T-helper 2 cell (primary cell): ENCODE measurements around the gene CUX1.
"Not testable (repeated sequence)": the region's sequence is repeated elsewhere in the genome, so short reads cannot be mapped to it uniquely, and the experiment has no call there.

Source experiments
- DNase-seq, 5 experiments: peaks; one replicate each; pipeline versions ENCODE4 v3.0.0 to v3.0.0-alpha.2; 2012 to 2022

Gene CUX1

DNA sequence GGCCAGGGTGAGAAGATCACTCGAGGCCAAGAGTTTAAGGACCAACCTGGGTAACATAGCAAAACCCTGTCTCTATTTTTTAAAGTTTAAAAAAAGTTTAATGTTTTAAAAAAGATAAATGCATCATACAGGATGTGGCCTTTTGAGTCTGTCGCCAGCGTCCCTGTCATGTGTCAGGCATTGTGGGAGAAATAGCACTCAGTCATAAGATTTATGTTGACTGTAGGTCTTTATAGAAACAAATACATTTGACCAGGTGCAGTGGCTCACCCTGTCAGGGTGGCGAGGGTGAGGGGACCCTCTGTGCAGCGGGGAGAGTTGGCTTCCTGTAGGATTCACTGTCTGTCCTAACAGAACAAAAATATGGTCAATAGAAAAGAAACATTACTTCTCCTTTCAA, 405.8 kb downstream of the CUX1 start:
- peak in 1 of 5 experiments; percentile 28 for DNase-seq

DNA sequence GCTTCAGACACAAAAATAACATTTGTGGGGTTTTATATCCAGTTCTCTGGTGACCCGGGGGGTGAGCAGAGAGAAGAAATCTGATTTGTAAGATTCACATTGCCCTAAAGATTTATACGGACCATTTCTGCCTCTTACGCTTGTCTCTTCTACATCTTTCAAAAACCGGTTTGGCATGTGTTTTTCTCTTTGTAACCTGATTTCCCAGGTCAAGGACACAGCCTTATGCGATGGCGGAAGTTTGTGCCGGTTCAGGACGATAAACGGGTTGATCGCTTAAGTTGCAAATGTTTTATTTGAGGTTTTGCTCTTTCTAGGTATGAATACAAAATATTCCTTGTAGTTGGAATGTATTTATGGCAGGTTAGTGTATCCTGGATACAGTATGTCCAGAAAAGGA, 407.6 kb downstream of the CUX1 start:
- DNase-seq = no peak

DNA sequence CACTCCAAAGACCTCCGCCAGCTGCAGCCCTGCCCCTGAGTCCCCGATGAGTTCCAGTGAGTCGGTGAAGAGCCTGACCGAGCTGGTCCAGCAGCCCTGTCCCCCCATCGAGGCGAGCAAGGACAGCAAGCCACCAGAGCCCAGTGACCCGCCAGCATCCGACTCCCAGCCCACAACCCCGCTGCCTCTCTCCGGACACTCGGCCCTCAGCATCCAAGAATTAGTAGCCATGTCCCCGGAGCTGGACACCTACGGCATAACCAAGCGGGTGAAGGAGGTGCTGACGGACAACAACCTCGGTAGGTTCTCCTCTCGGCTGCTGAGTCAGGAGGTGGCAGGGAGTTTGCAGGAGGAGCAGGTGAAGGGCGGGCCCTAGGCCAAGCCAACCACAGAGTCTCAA, 409.9 kb downstream of the CUX1 start:
- DNase-seq = no peak

DNA sequence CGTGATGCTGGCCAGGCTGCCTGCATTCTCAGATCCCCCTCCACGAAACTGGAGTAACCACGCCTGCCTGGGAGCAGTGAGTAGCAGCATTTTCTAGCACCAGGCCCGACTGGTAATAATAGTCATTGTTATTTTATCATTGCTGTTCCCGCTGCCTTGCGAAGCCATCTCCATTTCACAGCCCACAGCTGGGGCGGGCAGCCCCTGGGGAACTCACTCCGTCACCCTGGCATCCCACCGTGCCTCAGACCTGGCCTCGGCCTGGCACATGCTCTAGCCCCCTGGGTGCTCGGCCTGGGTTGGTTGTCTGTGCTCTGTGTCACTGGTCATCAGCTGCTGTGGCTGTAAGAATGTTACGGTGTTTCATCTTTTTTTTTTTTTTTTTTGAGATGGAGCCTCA, 411.5 kb downstream of the CUX1 start:
- DNase-seq = no peak

DNA sequence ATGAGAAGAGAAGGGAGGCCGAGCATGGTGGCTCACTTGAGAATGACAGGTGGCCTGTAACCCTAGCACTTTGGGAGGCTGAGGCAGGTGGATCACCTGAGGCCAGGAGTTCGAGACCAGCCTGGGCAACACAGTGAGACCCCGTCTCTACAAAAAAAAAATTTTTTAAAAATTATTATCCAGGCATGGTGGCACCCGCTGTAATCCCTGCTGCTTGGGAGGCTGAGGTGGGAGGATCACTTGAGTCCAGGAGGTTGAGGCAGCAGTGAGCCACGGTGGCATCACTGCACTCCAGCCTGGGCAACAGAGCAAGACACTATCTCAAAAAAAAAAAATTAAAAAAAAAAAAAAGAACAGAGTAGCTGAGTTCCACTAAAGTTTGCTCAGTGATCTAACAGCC, 412.7 kb downstream of the CUX1 start:
- DNase-seq = not testable (repeated sequence)

DNA sequence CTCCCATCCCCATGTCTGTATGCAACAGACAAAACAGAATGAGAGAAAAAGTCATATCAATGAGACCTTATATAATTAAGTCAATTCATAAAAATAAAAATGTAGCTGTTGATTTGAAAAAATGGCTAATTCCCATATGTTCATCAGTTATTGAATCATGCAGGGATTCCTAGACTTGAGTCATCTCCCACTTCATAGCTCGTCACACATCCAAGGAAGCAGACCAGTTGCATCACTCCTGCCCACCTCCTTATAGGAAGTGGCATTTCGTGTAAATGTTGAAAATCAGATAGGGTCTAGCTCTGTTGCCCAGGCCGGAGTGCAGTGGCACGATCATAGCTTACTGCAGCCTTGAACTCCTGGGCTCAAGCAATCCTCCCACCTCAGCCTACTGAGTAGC, 413.2 kb downstream of the CUX1 start:
- DNase-seq = no peak

DNA sequence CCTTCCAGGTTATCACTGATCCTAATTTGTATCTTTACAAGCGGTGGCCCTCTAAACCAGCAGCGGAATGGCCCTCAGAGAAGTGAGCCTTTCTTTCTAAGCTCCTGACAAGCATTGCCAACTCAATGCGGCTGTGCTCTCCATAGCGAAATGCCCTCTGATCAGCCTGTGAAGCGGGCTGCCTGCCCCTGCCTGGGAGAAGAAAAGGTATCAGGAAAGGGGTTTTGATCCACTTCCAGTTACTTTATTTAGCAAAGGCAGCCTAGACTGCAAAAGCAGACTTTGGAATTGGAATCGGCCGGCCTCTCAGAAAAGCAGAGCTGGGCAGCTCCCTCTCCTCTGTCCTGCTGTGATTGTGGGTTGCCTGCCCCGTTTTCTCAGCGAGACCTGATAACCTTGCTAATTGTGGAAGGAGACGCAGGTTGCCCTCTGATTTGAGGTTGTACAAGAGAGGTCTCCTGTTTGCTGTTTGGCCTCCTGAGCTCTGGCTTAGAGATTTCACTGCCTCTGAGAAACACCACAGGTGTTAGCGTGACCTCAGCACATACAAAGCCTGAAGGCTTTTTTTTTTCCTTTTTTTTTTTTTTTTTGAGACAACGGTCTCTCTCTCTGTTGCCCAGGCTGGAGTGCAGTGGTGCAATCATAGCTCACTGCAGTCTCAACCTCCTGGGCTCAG, 415.3 kb downstream of the CUX1 start:
- no peak for DNase-seq

DNA sequence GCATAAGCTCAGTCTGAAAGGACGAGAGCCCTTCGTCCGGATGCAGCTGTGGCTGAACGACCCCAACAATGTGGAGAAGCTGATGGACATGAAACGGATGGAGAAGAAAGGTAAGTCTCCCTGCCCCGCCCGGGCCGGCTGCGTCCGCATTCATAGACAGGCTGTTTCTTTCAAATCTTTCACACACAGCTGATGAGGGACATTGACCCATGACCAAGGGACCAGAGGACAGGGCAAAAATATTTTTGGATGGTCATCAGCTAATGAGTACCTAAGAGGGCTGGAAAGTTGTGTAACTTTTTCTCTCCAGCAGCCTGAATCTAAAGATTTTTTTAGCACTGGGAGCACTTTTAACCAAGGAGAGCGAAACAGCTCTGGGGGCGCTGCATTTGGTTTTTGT, 416.7 kb downstream of the CUX1 start:
- DNase-seq = no peak

DNA sequence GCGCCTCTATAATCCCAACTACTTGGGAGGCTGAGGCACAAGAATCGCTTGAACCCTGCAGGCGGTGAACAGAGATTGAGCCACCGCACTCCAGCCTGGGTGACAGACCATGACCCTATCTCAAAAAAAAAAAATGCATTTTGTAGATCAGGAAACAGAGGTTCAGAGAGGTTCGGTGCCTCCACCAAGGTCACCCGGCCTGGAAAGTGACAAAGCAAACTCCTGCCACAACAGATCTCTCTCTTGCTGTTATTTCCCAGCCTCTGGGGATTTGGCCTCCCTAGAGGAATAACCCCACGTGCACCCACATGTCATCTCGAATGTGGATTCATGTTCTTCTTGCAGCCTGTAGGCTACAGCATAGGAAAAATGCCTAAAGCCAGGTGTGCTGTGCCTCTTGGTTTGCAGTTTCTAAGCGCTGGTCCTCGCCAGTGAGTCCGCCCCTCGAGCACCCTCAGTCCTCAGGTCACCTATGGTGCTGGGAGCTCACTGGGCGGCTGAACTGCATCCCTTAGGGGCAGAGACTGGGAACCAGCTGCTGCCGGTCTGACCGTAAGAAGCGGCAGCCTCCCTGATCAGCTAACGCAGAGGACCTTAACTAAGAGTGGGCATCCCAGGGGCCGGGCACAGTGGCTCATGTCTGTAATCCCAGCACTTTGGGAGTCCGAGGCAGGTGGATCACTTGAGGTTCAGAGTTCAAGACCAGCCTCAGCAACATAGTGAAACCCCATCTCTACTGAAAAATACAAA, 417.6 kb downstream of the CUX1 start:
- DNase-seq = no peak

DNA sequence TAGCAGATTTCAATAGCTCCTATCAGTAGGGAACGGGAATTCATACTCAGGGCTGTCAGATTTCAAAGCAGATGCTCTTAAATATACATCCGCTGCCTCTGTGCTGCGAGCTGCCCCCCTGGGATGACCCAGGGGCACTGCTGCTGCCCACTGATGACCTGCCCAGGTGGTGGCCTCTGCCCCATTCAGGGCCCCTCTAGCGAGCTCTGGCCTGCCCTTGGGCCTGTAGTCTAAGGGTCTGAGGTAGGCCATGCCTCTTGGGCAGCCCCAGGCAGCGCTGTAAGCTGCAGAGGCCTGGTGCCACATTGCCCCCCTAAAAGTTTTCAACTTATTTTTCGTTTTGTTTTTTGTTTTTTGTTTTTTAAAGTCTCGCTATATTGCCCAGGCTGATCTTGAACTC, 418.7 kb downstream of the CUX1 start:
- no peak for DNase-seq

DNA sequence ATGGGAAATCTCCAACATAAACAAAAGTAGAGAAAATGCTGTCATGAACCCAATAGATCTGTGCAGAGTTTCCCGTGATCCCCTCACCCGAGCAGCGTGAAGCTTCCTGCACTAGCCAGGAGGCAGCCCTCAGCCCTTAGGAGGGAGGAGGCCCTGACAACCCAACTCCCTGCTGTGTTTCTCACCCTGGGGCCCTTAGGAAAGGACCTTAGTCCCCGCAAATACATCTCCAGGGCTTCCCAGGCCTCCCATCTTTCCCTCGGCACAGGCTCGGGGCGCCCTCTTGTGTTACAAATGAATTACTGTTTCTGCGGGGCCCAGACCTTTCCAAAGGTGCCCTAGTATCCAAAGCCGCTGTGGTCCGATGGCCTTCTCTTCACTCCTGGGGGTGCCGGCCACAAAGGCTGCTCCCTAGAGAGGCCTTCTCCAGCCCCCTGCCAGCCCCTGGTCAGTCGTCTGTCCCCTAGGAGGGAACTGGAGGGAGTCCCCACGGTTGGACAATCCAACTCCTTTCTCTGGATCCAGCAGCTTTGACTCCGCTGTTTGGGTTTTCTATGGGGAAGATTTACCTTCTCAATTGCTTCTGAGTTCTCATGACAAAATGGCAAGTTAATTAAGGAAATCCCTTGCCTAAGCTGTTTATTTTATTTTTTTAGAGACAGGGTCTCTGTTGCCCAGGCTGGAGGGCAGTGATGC, 419.3 kb downstream of the CUX1 start:
- DNase-seq = peak in 2 of 5 experiments; percentile 9 to 38

DNA sequence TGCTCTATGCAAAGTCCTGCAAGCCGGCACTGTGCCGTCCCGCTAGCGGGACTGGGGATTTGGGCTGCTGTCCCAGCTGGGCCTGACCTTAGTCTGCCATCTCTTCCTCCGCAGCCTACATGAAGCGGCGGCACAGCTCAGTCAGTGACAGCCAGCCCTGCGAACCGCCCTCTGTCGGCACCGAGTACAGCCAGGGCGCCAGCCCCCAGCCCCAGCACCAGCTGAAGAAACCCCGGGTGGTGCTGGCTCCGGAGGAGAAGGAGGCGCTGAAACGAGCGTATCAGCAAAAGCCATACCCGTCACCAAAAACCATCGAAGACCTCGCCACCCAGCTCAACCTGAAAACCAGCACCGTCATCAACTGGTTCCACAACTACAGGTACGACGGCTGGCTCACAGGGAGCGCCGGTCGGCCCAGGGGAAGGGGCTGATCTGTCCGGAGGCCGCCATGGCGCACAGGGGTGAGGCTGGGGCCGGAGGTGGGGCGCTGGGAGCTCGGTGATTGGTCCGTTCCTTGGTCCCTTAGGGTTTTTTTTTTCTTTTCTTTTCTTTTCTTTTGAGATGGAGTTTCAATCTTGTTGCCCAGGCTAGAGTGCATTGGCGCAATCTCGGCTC, 421.9 kb downstream of the CUX1 start:
- no peak for DNase-seq

DNA sequence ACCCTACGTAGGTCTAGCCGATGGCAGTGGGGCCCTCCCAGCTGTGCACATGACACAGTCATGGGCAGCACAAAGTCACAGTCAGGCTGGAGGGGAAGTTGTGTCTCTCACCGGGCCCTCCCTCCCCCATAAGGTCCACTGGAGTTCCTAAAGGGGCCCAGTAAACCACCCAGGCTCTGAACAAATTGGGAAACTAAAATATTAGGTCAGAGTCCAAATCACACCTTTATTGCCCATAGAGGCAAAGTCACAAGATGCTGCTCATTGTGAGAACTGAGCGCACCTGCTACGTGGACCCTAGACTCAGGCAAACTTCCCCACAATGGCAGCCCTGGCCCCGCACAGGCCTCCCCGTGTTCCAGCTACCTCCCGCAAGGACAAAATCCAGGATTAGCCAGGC, 424.0 kb downstream of the CUX1 start:
- DNase-seq = no peak

DNA sequence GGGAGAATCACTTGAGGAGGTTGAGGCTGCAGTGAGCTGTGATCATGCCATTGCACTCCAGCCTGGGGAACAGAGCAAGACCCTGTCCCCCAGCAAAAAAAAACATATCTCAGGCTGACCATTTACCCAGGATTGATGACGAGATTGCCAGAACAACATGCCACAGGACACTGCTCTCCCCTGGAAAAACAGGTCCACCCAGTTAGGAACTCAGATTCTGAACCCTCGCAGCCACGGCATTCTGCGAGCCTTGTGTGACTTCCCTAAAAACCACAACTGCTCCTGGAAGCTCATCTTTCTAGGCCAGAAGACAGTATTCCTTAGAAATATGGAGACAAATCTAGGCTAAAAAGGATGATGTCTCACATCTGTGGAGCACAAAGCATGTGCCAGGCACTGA, 427.2 kb downstream of the CUX1 start:
- no peak for DNase-seq

DNA sequence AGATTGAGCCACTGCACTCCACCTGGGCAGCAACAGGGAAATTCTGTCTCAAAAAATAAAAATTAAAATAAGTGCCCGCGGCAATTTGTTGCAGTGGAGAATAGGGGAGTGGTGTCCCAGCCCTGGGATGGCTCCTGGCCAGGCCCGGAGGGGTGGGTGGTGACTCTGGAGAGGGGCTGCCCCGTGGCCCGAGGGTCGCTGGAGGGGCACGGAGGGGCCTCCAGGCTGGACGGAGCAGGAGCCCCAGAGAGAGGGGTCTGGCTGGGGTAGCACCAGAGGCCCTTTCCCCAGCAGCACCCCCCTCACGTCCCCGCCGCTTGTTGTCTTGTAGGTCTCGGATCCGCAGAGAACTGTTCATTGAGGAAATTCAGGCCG, 430.6 kb downstream of the CUX1 start:
- no peak for DNase-seq

DNA sequence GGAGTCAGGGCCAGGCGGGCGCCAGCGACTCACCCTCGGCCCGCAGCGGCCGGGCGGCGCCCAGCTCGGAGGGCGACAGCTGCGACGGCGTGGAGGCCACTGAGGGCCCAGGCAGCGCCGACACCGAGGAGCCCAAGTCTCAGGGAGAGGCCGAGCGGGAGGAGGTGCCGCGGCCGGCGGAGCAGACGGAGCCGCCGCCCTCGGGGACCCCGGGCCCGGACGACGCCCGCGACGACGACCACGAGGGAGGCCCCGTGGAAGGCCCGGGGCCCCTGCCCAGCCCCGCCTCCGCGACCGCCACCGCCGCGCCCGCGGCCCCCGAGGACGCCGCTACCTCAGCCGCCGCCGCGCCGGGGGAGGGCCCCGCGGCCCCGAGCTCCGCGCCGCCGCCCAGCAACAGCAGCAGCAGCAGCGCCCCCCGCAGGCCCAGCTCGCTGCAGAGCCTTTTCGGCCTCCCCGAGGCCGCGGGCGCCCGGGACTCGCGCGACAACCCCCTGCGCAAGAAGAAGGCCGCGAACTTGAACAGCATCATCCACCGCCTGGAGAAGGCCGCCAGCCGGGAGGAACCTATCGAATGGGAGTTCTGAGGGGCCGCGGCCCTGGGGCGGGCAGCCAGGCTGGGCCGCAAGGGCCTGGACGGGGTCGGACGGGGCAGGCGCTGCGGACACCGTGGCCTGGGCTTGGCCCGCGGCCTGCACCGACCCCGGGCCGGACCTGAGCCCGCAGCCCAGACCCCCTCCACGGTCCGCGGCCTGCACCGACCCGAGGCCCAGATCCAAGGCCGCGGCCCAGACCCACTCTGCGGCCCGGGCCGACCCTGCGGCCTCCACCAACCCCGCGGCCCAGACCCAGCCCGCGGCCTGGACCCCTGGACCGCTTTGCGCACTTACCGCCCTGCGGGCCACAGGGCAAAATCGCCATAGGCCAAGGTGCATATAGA, 431.3 kb downstream of the CUX1 start:
- DNase-seq = no peak

DNA sequence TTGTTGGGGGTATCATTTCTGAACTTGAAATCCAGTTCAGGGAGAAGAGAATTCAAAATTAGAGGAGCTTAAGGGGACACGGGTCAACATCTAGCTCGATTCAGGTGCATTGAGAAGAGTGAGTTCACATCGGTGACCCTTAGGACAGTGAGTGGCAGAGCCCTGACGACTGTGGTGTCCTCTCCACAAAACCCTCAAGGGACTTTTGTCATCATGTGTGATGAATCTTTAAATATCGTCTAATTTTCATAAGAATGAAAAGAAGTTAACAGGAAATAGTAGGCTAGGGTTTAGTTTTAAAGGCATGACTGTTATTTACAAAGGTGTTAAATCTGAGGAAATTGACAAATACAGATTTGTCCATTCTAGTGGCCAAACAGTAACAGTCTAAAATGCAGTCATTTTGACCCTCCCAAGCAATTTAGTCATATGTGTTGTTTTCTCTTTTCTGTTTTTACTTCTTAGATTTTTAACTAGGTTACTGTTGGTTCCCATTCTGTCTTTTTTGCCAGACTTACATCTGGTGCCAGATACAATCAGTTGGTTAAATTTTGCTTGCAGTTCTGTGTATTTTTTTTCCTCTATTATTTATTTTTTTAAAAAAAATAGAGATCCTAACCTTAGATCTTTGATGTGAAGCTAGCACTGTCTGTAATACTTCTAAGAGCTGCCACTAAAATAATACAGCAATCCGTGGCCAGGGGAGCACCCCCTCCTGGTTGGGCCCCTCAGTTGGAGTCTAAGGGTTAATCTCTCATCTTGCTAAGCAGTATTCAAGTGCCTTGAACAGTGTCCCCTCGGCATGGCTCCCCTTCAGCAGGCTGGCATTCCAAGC, 434.3 kb downstream of the CUX1 start:
- DNase-seq = no peak

DNA sequence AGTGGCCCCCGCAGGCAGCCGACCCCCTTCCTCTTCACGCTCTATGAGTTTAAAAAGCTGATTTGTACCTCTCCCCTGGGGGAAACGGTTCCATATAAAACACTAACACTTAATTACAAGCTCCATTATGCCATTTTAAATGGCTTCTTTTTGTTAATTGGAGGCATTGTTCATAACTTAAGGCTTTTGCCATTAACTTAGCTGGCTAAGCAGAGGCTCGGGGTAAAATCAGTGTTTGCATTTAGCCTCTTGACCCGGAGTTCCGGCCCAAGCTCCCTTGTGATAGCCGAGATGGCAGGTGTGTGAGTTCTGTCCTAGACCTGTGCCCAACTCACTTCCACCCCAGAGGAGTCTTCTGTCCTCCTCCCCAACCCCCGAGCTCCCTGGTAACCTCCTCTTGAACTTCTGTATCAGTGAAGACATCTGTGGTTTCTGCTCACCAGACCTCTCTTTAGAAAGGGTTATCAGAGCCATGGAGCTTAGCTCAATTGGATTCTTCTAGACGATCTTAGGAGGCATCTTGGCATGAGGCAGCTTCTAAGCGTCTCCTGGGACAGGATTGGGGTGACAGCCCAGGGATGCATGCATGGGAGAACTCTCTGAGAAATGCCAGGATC, 435.0 kb downstream of the CUX1 start:
- DNase-seq = no peak

DNA sequence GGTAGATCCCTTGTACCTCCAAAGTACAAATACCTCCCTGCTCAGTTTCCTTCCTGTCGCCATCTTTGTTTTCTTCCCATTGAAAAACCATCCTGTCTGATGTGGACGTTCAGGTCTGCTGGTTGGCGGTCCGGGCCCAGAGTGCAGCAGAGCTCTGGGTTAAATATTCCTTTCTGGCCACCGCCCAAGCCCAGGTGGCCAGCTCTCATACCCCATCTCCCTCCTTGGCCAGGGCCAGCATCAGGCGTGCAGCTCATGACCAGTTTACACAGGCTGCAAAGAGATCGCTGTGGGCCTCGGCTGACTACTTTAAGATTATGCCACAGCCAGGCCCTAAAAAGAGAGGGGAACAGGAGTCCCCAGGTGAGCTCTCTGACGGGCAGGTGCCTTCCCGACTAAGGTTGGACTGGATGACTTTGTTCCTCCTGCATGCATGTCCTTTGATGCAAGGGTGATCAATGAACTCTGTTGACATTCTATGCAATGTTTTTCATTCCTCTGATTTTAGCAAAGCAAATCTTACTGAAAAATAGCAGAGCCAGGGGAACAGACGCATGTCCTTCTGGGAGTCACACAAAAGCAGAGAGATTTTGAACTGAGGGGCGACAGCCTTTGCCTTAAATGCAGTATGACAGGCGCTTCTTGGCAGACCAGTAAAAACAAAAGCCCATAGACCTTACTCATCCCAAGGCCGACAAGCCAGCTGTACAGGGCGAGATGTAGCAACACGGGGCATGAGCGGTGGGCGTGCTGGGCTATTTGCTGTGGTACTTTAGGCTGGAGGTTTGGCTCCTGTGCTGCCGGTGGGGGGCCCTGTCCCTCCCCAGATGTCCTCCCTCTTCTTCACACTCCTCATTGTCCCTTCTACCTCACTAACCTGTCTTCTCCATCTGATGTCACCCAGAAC, 435.9 kb downstream of the CUX1 start:
- DNase-seq = no peak

DNA sequence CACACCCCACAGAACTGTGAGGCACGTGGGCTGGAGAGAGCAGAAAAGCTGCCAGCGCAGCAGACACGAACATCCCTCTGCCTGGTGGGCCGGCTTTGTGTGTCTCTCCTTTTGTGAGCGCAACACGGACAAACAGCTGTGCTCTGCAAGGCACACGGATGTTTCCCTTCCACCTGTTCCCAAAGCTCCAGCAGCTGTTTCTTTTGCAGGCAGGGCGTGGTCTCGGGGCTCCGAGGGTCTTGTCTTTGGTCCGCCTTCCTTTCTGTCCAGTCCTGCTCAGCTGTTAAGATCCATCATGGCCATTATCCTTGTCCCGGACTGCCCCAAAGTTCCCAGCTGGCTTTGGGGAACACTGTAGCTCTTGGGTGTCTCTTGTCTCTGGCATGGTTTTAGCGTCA, 436.5 kb downstream of the CUX1 start:
- no peak for DNase-seq
